ENCODE data around the gene VCX2.
"Not testable (repeated sequence)": the region's sequence is repeated elsewhere in the genome, so short reads cannot be mapped to it uniquely, and the experiment has no call there.

VCX2 gene

DNA sequence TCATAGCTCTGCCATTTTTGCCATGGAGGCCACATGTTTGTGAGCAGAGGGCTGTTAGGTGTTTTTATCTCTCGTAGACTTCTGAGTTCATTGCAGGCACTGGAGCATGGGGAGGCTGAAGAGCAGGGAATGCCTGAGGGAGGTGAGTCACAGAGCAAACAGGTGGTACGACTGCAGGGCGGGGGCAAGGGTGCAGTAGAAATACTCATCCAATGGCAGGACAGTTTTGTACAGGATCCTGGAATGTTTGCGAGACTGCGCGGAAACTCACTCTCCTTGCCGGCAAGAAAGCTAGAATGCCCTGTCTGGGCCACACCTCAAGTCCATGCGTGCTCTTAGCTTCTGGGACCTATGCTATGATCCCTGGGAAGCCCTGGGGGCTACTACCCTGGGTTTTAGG, 20.0 kb upstream of the VCX2 start:
- TF ChIP-seq, protein P1, sequence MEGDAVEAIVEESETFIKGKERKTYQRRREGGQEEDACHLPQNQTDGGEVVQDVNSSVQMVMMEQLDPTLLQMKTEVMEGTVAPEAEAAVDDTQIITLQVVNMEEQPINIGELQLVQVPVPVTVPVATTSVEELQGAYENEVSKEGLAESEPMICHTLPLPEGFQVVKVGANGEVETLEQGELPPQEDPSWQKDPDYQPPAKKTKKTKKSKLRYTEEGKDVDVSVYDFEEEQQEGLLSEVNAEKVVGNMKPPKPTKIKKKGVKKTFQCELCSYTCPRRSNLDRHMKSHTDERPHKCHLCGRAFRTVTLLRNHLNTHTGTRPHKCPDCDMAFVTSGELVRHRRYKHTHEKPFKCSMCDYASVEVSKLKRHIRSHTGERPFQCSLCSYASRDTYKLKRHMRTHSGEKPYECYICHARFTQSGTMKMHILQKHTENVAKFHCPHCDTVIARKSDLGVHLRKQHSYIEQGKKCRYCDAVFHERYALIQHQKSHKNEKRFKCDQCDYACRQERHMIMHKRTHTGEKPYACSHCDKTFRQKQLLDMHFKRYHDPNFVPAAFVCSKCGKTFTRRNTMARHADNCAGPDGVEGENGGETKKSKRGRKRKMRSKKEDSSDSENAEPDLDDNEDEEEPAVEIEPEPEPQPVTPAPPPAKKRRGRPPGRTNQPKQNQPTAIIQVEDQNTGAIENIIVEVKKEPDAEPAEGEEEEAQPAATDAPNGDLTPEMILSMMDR (IDR thresholded peaks at IDR 0.05; ENCODE audit: low read depth, low read length): no peak
- DNase-seq (ENCODE audit: low read depth in 2 of 2): no peak
- H3K4me3 ChIP-seq (replicated peaks in 1 of 2; ENCODE audit: low read depth in 2 of 2, low read length in 2 of 2): no peak overlapping the region

DNA sequence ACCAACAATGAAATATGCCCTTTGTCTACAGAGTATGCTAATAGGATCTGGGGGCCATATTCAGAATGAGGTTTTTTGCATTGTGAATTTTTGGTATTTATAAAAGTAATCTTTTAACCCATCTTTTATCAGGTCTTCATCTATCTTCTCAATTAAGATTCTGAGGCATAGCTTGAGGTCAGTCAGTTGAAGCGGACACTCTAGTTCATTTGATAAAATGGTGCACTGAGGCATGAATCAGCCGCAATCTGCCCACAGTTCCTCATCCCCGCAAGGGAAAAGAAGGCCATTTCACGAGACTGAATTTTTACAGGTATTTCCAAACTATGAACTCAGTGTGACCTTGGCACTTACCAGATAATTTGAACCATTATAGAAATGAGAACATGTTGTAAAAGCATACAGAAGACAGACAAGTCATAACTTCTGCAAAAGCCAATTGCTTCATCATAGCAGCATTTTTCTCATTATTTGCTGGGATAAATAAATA, 19.3 kb upstream of the VCX2 start:
- H3K4me3 ChIP-seq (replicated peaks in 1 of 2; ENCODE audit: low read depth in 2 of 2, low read length in 2 of 2): no peak overlapping the region
- no peak for DNase-seq (ENCODE audit: low read depth in 2 of 2)
- TF ChIP-seq, protein P1 (IDR thresholded peaks at IDR 0.05; ENCODE audit: low read depth, low read length): no peak

DNA sequence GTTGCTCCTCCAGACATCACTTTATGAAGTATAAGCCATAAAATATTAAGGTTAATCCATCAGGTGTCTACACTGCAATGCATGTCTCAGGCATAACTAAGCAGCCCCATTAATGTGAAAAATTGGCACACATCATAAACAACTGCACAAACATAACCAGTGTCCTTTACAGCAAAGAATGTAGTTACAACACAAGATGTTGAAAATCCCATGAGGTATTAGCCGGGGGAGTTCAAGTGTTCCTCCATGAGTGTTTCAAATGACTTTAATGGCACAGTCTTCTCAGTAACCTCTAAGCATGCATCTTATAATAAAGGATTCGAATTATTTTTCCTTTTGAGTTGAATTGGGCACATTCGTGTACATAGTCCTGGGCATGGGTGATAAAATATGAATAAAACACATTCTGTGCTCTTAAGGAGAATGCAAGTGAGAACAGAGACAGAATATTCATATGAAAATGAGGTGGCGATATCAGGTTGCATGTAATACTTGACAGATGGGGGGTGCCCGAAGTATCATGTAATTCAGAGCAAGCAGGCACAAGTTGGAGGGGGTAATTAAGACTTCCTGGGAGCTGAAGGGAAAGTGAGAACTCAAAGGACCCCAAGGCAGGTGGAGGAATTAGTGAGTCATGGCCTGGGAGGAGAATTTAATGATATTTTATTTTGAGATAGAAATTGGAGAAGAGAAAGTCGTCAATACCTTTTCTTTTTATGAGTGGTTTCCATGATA, 18.2 kb upstream of the VCX2 start:
- DNase-seq (ENCODE audit: low read depth in 2 of 2): no peak
- TF ChIP-seq, protein P1 (IDR thresholded peaks at IDR 0.05; ENCODE audit: low read depth, low read length): no peak

DNA sequence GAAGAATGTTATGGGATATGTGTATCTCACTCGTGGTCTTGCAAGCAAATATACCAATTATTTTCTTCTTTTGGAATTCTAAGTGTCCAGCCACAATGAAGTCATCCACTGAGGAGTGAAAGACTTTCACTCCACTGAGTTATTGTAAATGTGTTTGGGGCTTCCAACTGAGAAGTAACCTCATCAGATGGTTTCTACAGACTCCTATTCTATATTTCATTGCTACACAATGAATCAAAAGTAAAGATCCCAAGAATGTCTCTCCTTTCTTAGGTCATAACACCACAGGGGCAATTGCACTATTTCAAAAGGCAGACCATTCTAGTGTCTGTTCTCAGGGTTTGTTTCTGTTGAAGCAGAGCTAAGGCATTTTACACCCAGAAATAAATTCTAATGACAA, 12.3 kb upstream of the VCX2 start:
- no peak overlapping the region for H3K4me3 ChIP-seq (replicated peaks in 1 of 2; ENCODE audit: low read depth in 2 of 2, low read length in 2 of 2)
- TF ChIP-seq, protein P1 (IDR thresholded peaks at IDR 0.05; ENCODE audit: low read depth, low read length): no peak
- DNase-seq (ENCODE audit: low read depth in 2 of 2): no peak

More for the DNA sequence above, 18.2 kb upstream of the VCX2 start:
- no peak overlapping the region for H3K4me3 ChIP-seq (replicated peaks in 1 of 2; ENCODE audit: low read depth in 2 of 2, low read length in 2 of 2)

DNA sequence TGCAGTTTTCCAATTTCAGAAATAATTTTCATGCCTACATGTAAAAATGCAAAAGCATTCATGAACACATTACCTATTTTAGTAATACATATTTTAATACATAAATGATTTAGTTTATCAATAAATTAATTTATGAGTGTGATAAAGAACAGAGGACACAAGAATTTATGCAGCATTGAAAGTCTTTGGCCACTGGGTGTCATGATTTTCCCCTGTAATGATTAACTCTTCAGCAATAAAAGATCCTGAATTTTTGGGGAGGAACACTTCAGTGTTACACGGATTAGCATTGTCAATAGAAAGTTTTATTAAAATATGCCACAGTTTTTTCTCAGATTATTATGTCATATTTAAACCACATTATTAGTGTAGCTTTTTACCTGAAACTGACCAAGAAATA, 8.6 kb upstream of the VCX2 start:
- TF ChIP-seq, protein P1 (IDR thresholded peaks at IDR 0.05; ENCODE audit: low read depth, low read length): no peak
- DNase-seq (ENCODE audit: low read depth in 2 of 2): peak; percentile 0 to 12
- H3K4me3 ChIP-seq (replicated peaks in 1 of 2; ENCODE audit: low read depth in 2 of 2, low read length in 2 of 2): no peak overlapping the region

DNA sequence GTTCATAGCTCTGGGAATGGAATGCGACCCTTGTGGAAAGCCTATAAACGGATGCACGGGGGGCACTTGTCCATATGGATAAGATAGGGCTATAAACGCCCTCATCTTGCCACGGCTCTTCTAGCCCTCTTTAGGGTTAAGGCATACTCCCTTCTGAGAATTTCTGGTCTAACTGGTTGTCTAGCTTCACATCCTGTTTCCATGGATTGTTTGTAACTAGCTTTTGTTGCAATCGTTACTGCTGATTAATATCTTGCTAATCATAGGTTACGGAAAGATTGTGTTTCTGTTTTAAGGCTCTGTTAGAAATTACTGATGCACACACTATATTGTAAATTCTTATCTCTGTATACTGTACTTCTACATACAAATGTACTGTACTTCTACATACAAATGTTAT, 17.1 kb downstream of the VCX2 start:
- not testable (repeated sequence) for DNase-seq (ENCODE audit: low read depth in 2 of 2); H3K4me3 ChIP-seq (replicated peaks in 1 of 2; ENCODE audit: low read depth in 2 of 2, low read length in 2 of 2)

DNA sequence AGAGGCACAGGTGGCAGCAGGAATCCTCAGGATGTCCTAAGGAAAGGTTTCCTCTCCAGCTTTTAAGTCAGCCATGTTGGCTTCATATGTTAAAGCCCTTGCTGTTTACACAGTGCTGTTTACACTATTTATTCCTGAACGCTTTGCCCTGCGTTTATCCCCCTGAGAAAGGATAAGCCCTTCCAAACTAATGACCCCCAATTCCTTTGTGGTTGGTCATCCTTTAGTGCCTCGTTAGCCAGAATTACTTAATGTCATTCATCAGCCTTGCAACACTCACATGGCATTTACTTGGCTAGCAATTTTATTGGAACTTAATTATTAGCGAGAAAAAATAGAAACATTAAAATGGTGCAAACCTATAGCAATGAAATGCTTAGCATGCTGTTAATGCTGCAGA, 23.8 kb downstream of the VCX2 start:
- TF ChIP-seq, protein P1 (IDR thresholded peaks at IDR 0.05; ENCODE audit: low read depth, low read length): no peak
- DNase-seq (ENCODE audit: low read depth in 2 of 2): no peak
- no peak overlapping the region for H3K4me3 ChIP-seq (replicated peaks in 1 of 2; ENCODE audit: low read depth in 2 of 2, low read length in 2 of 2)
